Measurements from ENCODE around the gene AEBP2. TPM values are rescaled to one million over a fixed set of nuclear protein-coding genes. Genes with fewer than 3 reads are reported as not detected.

The AEBP2 gene
- total and polyA plus RNA-seq, 3 experiments from 2014 or later: 14.8 to 77.0 (median 73.6) TPM

- POLR2A ChIA-PET: interaction anchor here (1.2 kb wide), 1 partner anchor 166 kb away, joined by 4 read pairs; no protein-coding TSS in a partner anchor
- peak; percentile 51 to 76 (median 54) for DNase-seq
- no peaks in the 10 kb centered on the region for H3K27me3 ChIP-seq (ENCODE audit: insufficient read depth, low read length, poor library complexity, severe bottlenecking)
- H3K27ac ChIP-seq (ENCODE audit: low read depth, low read length): peak overlapping the region; percentile 70
- Mint-ChIP-seq H3K27me3 (peaks cover 0 to 4% of the 10 kb centered on the region in 2 donors), H3K27ac (peak overlapping the region; percentile 96 to 100 (median 98)), H3K9me3 (no peaks in the 10 kb centered on the region), H3K4me1 (peaks cover 33 to 53% (median 49%) of the 10 kb centered on the region in 3 donors), H3K4me3 (peak overlapping the region; percentile 98 to 100 (median 99)), H3K36me3 (peaks cover 0 to 24% (median 2%) of the 10 kb centered on the region in 3 donors)
- H3K4me3 ChIP-seq (ENCODE audit: low read length): peak overlapping the region; percentile 88
- H3K4me1 ChIP-seq (ENCODE audit: insufficient read depth, low read length): peaks cover 33% of the 10 kb centered on the region
- no peaks in the 10 kb centered on the region for H3K36me3 ChIP-seq (ENCODE audit: insufficient read depth, low read length)
- CTCF ChIA-PET: no interaction called here
- no peaks in the 10 kb centered on the region for H3K9me3 ChIP-seq (ENCODE audit: low read length)
These were observed 947 bp downstream of the AEBP2 start for GRCh38 chr12:19440019-19440858.

DNA sequence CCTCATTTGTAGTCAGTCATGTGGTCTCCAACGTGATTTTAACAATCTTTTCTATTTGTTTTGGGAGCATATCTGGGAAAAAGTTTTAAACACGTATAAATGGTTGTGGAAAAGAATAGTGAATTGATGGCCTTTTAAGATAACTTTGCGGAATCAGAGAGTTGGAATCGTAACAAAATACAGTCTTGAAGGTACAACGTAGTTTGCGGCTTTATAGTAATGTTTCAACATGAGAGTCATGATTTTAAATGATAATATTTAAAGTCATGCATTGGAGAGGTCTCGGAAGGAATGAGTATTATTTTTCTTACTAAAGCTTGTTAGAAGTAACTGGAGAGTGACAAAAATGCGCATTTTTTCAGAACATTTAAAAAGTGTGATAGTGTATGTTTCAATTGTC, 1.6 kb downstream of the AEBP2 start:
- H3K9me3 ChIP-seq (ENCODE audit: low read length): no peaks in the 10 kb centered on the region
- Mint-ChIP-seq H3K4me1 (peaks cover 38 to 54% (median 52%) of the 10 kb centered on the region in 3 donors), H3K4me3 (peak overlapping the region; percentile 98 to 100 (median 99)), H3K9me3 (no peaks in the 10 kb centered on the region), H3K27ac (peak overlapping the region; percentile 96 to 100 (median 98)), H3K36me3 (peaks cover 0 to 29% (median 2%) of the 10 kb centered on the region in 3 donors), H3K27me3 (peaks cover 0 to 4% of the 10 kb centered on the region in 2 donors)
- ChIA-PET CTCF (no interaction called here), POLR2A (no interaction called here)
- H3K27ac ChIP-seq (ENCODE audit: low read depth, low read length): peak overlapping the region; percentile 70
- H3K4me1 ChIP-seq (ENCODE audit: insufficient read depth, low read length): peaks cover 37% of the 10 kb centered on the region
- no peaks in the 10 kb centered on the region for H3K36me3 ChIP-seq (ENCODE audit: insufficient read depth, low read length)
- H3K4me3 ChIP-seq (ENCODE audit: low read length): peak overlapping the region; percentile 88
- H3K27me3 ChIP-seq (ENCODE audit: insufficient read depth, low read length, poor library complexity, severe bottlenecking): no peaks in the 10 kb centered on the region
- DNase-seq: no peak

DNA sequence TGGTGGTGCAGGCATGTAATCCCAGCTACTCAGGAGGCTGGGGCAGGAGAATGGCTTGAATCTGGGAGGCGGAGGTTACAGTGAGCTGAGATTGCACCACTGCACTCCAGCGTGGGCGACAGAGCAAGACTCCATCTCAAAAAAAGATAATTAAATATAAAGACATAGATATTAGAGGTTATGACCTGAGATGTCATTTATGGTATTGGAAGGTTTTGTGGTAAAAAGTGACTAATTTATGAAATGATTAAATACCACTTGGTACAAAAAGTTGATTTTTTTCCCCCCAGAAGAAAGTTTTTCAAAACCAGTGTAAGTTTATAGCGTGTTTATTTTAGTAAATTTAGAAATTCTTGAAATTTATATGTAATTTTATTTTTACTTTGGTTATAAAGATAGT, 4.3 kb downstream of the AEBP2 start:
- Mint-ChIP-seq H3K4me1 (peaks cover 60 to 80% (median 78%) of the 10 kb centered on the region in 3 donors), H3K4me3 (peak overlapping the region in 2 of 7 donors; percentile 23 to 77), H3K27me3 (peaks cover 0 to 4% of the 10 kb centered on the region in 2 donors), H3K9me3 (no peaks in the 10 kb centered on the region), H3K36me3 (peaks cover 0 to 40% (median 10%) of the 10 kb centered on the region in 3 donors), H3K27ac (peak overlapping the region in 1 of 8 donors; percentile 89)
- ChIA-PET CTCF (no interaction called here), POLR2A (no interaction called here)
- Histone ChIP-seq H3K27ac (ENCODE audit: low read depth, low read length) (no peak overlapping the region), H3K27me3 (ENCODE audit: insufficient read depth, low read length, poor library complexity, severe bottlenecking) (no peaks in the 10 kb centered on the region), H3K36me3 (ENCODE audit: insufficient read depth, low read length) (no peaks in the 10 kb centered on the region), H3K9me3 (ENCODE audit: low read length) (no peaks in the 10 kb centered on the region), H3K4me1 (ENCODE audit: insufficient read depth, low read length) (peaks cover 52% of the 10 kb centered on the region), H3K4me3 (ENCODE audit: low read length) (no peak overlapping the region)
- no peak for DNase-seq

DNA sequence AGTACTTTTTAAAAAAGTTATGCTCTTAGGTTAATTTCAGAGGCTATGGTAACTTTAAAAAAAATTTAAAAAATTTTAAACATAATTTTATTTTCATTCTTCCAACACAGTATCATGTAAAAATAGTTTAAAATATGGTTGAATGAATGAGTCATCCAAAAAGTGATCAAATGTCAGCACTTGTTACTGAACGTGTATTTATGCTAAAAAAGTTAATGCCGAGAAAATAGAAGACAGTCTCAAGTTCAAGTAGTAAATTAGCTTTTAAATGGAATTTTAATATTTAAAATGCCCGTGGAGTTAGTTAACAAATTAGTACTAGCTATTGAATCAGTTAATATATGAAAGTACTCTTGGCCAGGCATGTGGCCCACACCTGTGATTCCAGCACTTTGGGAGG, 4.8 kb downstream of the AEBP2 start:
- no peak overlapping the region for H3K4me3 ChIP-seq (ENCODE audit: low read length)
- POLR2A ChIA-PET: no interaction called here
- CTCF ChIA-PET: no interaction called here

GRCh38 chr12:19447386-19447785, 8.1 kb downstream of the AEBP2 start:
- Mint-ChIP-seq H3K4me1 (peaks cover 72 to 91% (median 90%) of the 10 kb centered on the region in 3 donors), H3K36me3 (peaks cover 0 to 25% (median 8%) of the 10 kb centered on the region in 3 donors), H3K27me3 (no peaks in the 10 kb centered on the region), H3K9me3 (no peaks in the 10 kb centered on the region), H3K27ac (no peak overlapping the region), H3K4me3 (peak overlapping the region in 4 of 7 donors; percentile 14 to 26 (median 23))
- no peaks in the 10 kb centered on the region for H3K36me3 ChIP-seq (ENCODE audit: insufficient read depth, low read length)
- no peak overlapping the region for H3K27ac ChIP-seq (ENCODE audit: low read depth, low read length)
- no peak overlapping the region for H3K4me3 ChIP-seq (ENCODE audit: low read length)
- H3K4me1 ChIP-seq (ENCODE audit: insufficient read depth, low read length): peaks cover 47% of the 10 kb centered on the region
- no peaks in the 10 kb centered on the region for H3K27me3 ChIP-seq (ENCODE audit: insufficient read depth, low read length, poor library complexity, severe bottlenecking)
- ChIA-PET POLR2A (no interaction called here), CTCF (interaction anchor here (1.1 kb wide), 1 partner anchor 16 kb away, joined by 3 read pairs; no protein-coding TSS in a partner anchor)
- H3K9me3 ChIP-seq (ENCODE audit: low read length): no peaks in the 10 kb centered on the region
- no peak for DNase-seq

More for the DNA sequence above, 4.8 kb downstream of the AEBP2 start:
- no peaks in the 10 kb centered on the region for H3K27me3 ChIP-seq (ENCODE audit: insufficient read depth, low read length, poor library complexity, severe bottlenecking)
- Mint-ChIP-seq H3K4me3 (peak overlapping the region; percentile 1 to 77 (median 55)), H3K4me1 (peaks cover 63 to 81% (median 80%) of the 10 kb centered on the region in 3 donors), H3K27ac (peak overlapping the region in 5 of 8 donors; percentile 4 to 71 (median 37)), H3K9me3 (no peaks in the 10 kb centered on the region), H3K27me3 (peaks cover 0 to 4% of the 10 kb centered on the region in 2 donors), H3K36me3 (peaks cover 0 to 40% (median 10%) of the 10 kb centered on the region in 3 donors)
- DNase-seq: no peak
- no peaks in the 10 kb centered on the region for H3K9me3 ChIP-seq (ENCODE audit: low read length)
- H3K36me3 ChIP-seq (ENCODE audit: insufficient read depth, low read length): no peaks in the 10 kb centered on the region
- no peak overlapping the region for H3K27ac ChIP-seq (ENCODE audit: low read depth, low read length)
- H3K4me1 ChIP-seq (ENCODE audit: insufficient read depth, low read length): peaks cover 49% of the 10 kb centered on the region

DNA sequence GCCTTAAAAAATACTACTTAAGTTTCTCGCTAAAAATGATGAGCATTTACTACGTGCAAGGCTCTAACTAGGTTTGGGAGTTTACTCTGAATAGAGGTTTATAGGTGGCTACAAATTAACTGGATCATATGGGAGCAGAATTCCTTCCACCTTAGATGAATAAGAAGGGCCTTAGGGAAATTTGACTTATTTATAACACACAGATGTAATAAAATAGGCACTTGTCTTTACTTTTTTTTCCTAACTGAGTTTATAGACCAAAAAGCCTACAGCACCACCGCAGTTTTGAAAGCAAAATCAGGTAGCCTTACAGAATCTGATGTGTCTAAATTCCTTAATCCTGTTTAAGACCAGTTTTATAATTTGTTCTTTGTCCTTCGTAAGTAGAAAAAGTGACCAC, 10.5 kb downstream of the AEBP2 start:
- POLR2A ChIA-PET: no interaction called here

GRCh38 chr12:19450362-19450761, 11.1 kb downstream of the AEBP2 start:
- Histone ChIP-seq H3K27ac (ENCODE audit: low read depth, low read length) (no peak overlapping the region), H3K4me3 (ENCODE audit: low read length) (no peak overlapping the region), H3K27me3 (ENCODE audit: insufficient read depth, low read length, poor library complexity, severe bottlenecking) (no peaks in the 10 kb centered on the region), H3K9me3 (ENCODE audit: low read length) (no peaks in the 10 kb centered on the region), H3K4me1 (ENCODE audit: insufficient read depth, low read length) (peaks cover 45% of the 10 kb centered on the region), H3K36me3 (ENCODE audit: insufficient read depth, low read length) (no peaks in the 10 kb centered on the region)
- no peak for DNase-seq
- no peaks in the 10 kb centered on the region for H3K9me3 Mint-ChIP-seq
- peaks cover 73 to 93% (median 90%) of the 10 kb centered on the region in 3 donors for H3K4me1 Mint-ChIP-seq
- H3K27me3 Mint-ChIP-seq: no peaks in the 10 kb centered on the region
- ChIA-PET POLR2A (no interaction called here), CTCF (no interaction called here)
- H3K36me3 Mint-ChIP-seq: peaks cover 0 to 17% (median 13%) of the 10 kb centered on the region in 3 donors
- peak overlapping the region in 2 of 7 donors; percentile 22 to 68 for H3K4me3 Mint-ChIP-seq
- H3K27ac Mint-ChIP-seq: peak overlapping the region in 2 of 8 donors; percentile 20 to 42

More for the DNA sequence above, 10.5 kb downstream of the AEBP2 start:
- H3K4me3 ChIP-seq (ENCODE audit: low read length): no peak overlapping the region
- no peak overlapping the region for H3K27ac ChIP-seq (ENCODE audit: low read depth, low read length)
- no peaks in the 10 kb centered on the region for H3K36me3 ChIP-seq (ENCODE audit: insufficient read depth, low read length)
- H3K9me3 ChIP-seq (ENCODE audit: low read length): no peaks in the 10 kb centered on the region
- CTCF ChIA-PET: no interaction called here
- H3K36me3 Mint-ChIP-seq: peaks cover 0 to 19% (median 13%) of the 10 kb centered on the region in 3 donors
- no peaks in the 10 kb centered on the region for H3K27me3 ChIP-seq (ENCODE audit: insufficient read depth, low read length, poor library complexity, severe bottlenecking)
- H3K27me3 Mint-ChIP-seq: no peaks in the 10 kb centered on the region
- DNase-seq: no peak
- no peaks in the 10 kb centered on the region for H3K9me3 Mint-ChIP-seq
- peaks cover 72 to 91% (median 90%) of the 10 kb centered on the region in 3 donors for H3K4me1 Mint-ChIP-seq
- H3K4me1 ChIP-seq (ENCODE audit: insufficient read depth, low read length): peaks cover 47% of the 10 kb centered on the region
- H3K4me3 Mint-ChIP-seq: no peak overlapping the region
- peak overlapping the region in 1 of 8 donors; percentile 43 for H3K27ac Mint-ChIP-seq

DNA sequence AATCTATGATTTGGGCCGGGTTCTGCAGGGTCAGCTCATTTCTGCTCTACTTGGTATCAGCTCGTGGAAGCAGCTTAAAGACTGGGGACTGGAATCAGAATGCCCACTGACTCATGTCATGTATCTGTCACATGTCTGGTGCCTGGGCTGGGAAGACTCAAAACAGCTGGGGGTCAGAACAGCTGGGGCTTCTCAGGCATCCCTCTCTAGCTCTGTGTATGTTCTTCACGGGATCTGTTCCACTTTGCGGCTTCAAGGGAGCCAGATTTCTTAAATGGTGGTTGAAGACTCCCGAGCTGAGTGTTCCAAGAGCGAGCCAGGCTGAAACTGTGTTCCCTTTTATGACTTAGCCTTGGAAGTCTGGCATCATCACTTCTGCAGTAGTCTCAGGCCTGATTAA, 11.9 kb downstream of the AEBP2 start:
- peaks cover 0 to 16% (median 13%) of the 10 kb centered on the region in 3 donors for H3K36me3 Mint-ChIP-seq
- Histone ChIP-seq H3K4me1 (ENCODE audit: insufficient read depth, low read length) (peaks cover 42% of the 10 kb centered on the region), H3K27ac (ENCODE audit: low read depth, low read length) (no peak overlapping the region), H3K36me3 (ENCODE audit: insufficient read depth, low read length) (no peaks in the 10 kb centered on the region), H3K4me3 (ENCODE audit: low read length) (no peak overlapping the region), H3K27me3 (ENCODE audit: insufficient read depth, low read length, poor library complexity, severe bottlenecking) (no peaks in the 10 kb centered on the region), H3K9me3 (ENCODE audit: low read length) (no peaks in the 10 kb centered on the region)
- no peak for DNase-seq
- H3K27me3 Mint-ChIP-seq: no peaks in the 10 kb centered on the region
- H3K27ac Mint-ChIP-seq: peak overlapping the region in 5 of 8 donors; percentile 2 to 74 (median 69)
- CTCF ChIA-PET: interaction anchor here (0.9 to 1.0 kb wide), 2 partner anchors 10 to 14 kb away, joined by 3 read pairs; no protein-coding TSS in a partner anchor
- H3K9me3 Mint-ChIP-seq: no peaks in the 10 kb centered on the region
- POLR2A ChIA-PET: no interaction called here
- H3K4me3 Mint-ChIP-seq: peak overlapping the region in 2 of 7 donors; percentile 15 to 19
- H3K4me1 Mint-ChIP-seq: peaks cover 74 to 93% (median 90%) of the 10 kb centered on the region in 3 donors

All from CD8-positive, alpha-beta memory T cell (primary cell).